Stimulated activated memory B cell treated with anti-CD40 and anti-IgM and Interleukin-4, amounts not matched to agents 10 μg/mL and 1 μg/mL and 100 μg/mL, for 72 hours (primary cell): ENCODE results near the gene TMC6.
A peak's percentile ranks its signal among the peaks of the same experiment; 100 is the strongest.

ENCODE experiments used
- ATAC-seq: fragments of 150-1000 bp; cut with Tn5 transposase; 2 replicates; pipeline ENCODE4 v1.10.0; 2021
- H3K27ac Mint-ChIP-seq: one replicate; pipeline ENCODE4 v1.8.0; 2022; ENCODE audit warnings: mild to moderate bottlenecking, mixed read lengths
- H3K27me3 Mint-ChIP-seq: one replicate; pipeline ENCODE4 v1.8.0; 2022; ENCODE audit warnings: mixed read lengths
- H3K36me3 Mint-ChIP-seq: one replicate; pipeline ENCODE4 v1.8.0; 2022; ENCODE audit warnings: mixed read lengths
- H3K4me1 Mint-ChIP-seq: one replicate; pipeline ENCODE4 v1.8.0; 2022; ENCODE audit warnings: mixed read lengths
- H3K4me3 Mint-ChIP-seq: one replicate; pipeline ENCODE4 v1.8.0; 2022; ENCODE audit warnings: mild to moderate bottlenecking, moderate library complexity, mixed read lengths
- H3K9me3 Mint-ChIP-seq: one replicate; pipeline ENCODE4 v1.8.0; 2022; ENCODE audit warnings: mixed read lengths

Gene TMC6

GRCh38 chr17:78164748-78165607 lies 36.4 kb upstream of the TMC6 start:
- peak overlapping the region; percentile 98 for H3K27ac Mint-ChIP-seq
- no peak for ATAC-seq
- no peak overlapping the region for H3K4me3 Mint-ChIP-seq
- H3K4me1 Mint-ChIP-seq, result peaks cover 52% of the 10 kb centered on the region
- no peaks in the 10 kb centered on the region for H3K27me3 Mint-ChIP-seq
- H3K9me3 Mint-ChIP-seq, result no peaks in the 10 kb centered on the region
- H3K36me3 Mint-ChIP-seq, result peaks cover 13% of the 10 kb centered on the region

- Mint-ChIP-seq H3K27me3 (no peaks in the 10 kb centered on the region), H3K36me3 (peaks cover 4% of the 10 kb centered on the region), H3K4me1 (peaks cover 54% of the 10 kb centered on the region), H3K4me3 (no peak overlapping the region), H3K27ac (peak overlapping the region; percentile 54), H3K9me3 (no peaks in the 10 kb centered on the region)
- ATAC-seq, result no peak
Observed at GRCh38 chr17:78163881-78164747, 35.6 kb upstream of the TMC6 start.

- Mint-ChIP-seq H3K9me3 (no peaks in the 10 kb centered on the region), H3K27me3 (no peaks in the 10 kb centered on the region), H3K4me1 (peaks cover 66% of the 10 kb centered on the region), H3K27ac (peak overlapping the region; percentile 90), H3K36me3 (no peaks in the 10 kb centered on the region), H3K4me3 (peak overlapping the region; percentile 30)
- peak; percentile 78 for ATAC-seq
Observed at GRCh38 chr17:78159575-78160158, 31.1 kb upstream of the TMC6 start.

- Mint-ChIP-seq H3K27ac (peak overlapping the region; percentile 90), H3K9me3 (peaks cover 4% of the 10 kb centered on the region), H3K4me3 (peak overlapping the region; percentile 31), H3K36me3 (peaks cover 6% of the 10 kb centered on the region), H3K4me1 (peaks cover 80% of the 10 kb centered on the region), H3K27me3 (no peaks in the 10 kb centered on the region)
- peak; percentile 88 for ATAC-seq
Observed at GRCh38 chr17:78154903-78155811, 26.6 kb upstream of the TMC6 start.

GRCh38 chr17:78151514-78152008 lies 23.0 kb upstream of the TMC6 start:
- H3K4me1 Mint-ChIP-seq, result peaks cover 76% of the 10 kb centered on the region
- H3K9me3 Mint-ChIP-seq, result peaks cover 8% of the 10 kb centered on the region
- H3K27ac Mint-ChIP-seq, result peak overlapping the region; percentile 90
- H3K4me3 Mint-ChIP-seq, result no peak overlapping the region
- H3K27me3 Mint-ChIP-seq, result no peaks in the 10 kb centered on the region
- ATAC-seq, result no peak
- H3K36me3 Mint-ChIP-seq, result peaks cover 13% of the 10 kb centered on the region

GRCh38 chr17:78148286-78149016 lies 19.9 kb upstream of the TMC6 start:
- ATAC-seq, result no peak
- Mint-ChIP-seq H3K36me3 (peaks cover 13% of the 10 kb centered on the region), H3K4me3 (peak overlapping the region; percentile 21), H3K4me1 (peaks cover 84% of the 10 kb centered on the region), H3K27ac (peak overlapping the region; percentile 99), H3K27me3 (no peaks in the 10 kb centered on the region), H3K9me3 (peaks cover 8% of the 10 kb centered on the region)

GRCh38 chr17:78147315-78147998 lies 18.9 kb upstream of the TMC6 start:
- peaks cover 85% of the 10 kb centered on the region for H3K4me1 Mint-ChIP-seq
- H3K27ac Mint-ChIP-seq, result peak overlapping the region; percentile 99
- H3K9me3 Mint-ChIP-seq, result peaks cover 8% of the 10 kb centered on the region
- H3K27me3 Mint-ChIP-seq, result no peaks in the 10 kb centered on the region
- H3K36me3 Mint-ChIP-seq, result peaks cover 22% of the 10 kb centered on the region
- H3K4me3 Mint-ChIP-seq, result peak overlapping the region; percentile 49
- peak; percentile 90 for ATAC-seq

GRCh38 chr17:78146881-78147280 lies 18.3 kb upstream of the TMC6 start:
- H3K27ac Mint-ChIP-seq, result peak overlapping the region; percentile 99
- H3K27me3 Mint-ChIP-seq, result no peaks in the 10 kb centered on the region
- ATAC-seq, result no peak
- H3K4me3 Mint-ChIP-seq, result peak overlapping the region; percentile 49
- H3K4me1 Mint-ChIP-seq, result peaks cover 86% of the 10 kb centered on the region
- peaks cover 8% of the 10 kb centered on the region for H3K9me3 Mint-ChIP-seq
- H3K36me3 Mint-ChIP-seq, result peaks cover 24% of the 10 kb centered on the region

- Mint-ChIP-seq H3K4me1 (peaks cover 86% of the 10 kb centered on the region), H3K4me3 (peak overlapping the region; percentile 49), H3K27ac (peak overlapping the region; percentile 99), H3K36me3 (peaks cover 25% of the 10 kb centered on the region), H3K27me3 (no peaks in the 10 kb centered on the region), H3K9me3 (peaks cover 8% of the 10 kb centered on the region)
- no peak for ATAC-seq
Observed at GRCh38 chr17:78146471-78146869, 17.9 kb upstream of the TMC6 start.

- Mint-ChIP-seq H3K27ac (peak overlapping the region; percentile 99), H3K9me3 (peaks cover 5% of the 10 kb centered on the region), H3K27me3 (no peaks in the 10 kb centered on the region), H3K4me3 (peak overlapping the region; percentile 50), H3K4me1 (peaks cover 84% of the 10 kb centered on the region), H3K36me3 (peaks cover 30% of the 10 kb centered on the region)
- no peak for ATAC-seq
Observed at GRCh38 chr17:78144736-78145641, 16.4 kb upstream of the TMC6 start.

- Mint-ChIP-seq H3K36me3 (peaks cover 38% of the 10 kb centered on the region), H3K27me3 (no peaks in the 10 kb centered on the region), H3K4me1 (peaks cover 91% of the 10 kb centered on the region), H3K27ac (peak overlapping the region; percentile 99), H3K9me3 (peaks cover 5% of the 10 kb centered on the region), H3K4me3 (peak overlapping the region; percentile 50)
- ATAC-seq, result no peak
Observed at GRCh38 chr17:78144147-78144719, 15.7 kb upstream of the TMC6 start.
